Measurements from ENCODE around the gene GOLGA6L9. TPM values are rescaled to one million over a fixed set of nuclear protein-coding genes. Genes with fewer than 3 reads are reported as not detected.
A peak's percentile ranks its signal among the peaks of the same experiment; 100 is the strongest.
"Not testable (repeated sequence)": the region's sequence is repeated elsewhere in the genome, so short reads cannot be mapped to it uniquely, and the experiment has no call there.

GOLGA6L9 gene
- total RNA-seq, 4 donors from 2014 or later: 3.4 to 23.1 (median 11.6) TPM

DNA sequence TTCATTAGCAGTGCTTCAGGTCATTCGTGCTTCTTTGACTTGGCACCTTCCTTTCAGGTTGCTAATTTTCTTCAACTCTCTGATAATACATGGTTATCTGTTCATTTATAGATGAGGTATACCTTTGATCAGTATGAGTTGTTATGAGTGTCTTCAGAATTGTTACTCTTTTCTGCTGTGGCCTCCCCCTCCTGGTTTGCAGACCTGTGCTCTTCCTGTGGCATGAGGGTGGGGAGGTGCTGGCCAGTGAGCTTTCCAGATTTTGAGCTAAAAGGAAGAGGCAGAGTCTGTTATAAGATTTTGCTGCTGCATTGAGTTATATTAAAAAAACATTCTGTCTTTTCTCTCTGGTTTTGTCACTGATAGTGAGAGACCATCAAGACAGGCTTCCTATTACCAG lies 30.8 kb upstream of the GOLGA6L9 start:
- TF ChIP-seq, protein P1, sequence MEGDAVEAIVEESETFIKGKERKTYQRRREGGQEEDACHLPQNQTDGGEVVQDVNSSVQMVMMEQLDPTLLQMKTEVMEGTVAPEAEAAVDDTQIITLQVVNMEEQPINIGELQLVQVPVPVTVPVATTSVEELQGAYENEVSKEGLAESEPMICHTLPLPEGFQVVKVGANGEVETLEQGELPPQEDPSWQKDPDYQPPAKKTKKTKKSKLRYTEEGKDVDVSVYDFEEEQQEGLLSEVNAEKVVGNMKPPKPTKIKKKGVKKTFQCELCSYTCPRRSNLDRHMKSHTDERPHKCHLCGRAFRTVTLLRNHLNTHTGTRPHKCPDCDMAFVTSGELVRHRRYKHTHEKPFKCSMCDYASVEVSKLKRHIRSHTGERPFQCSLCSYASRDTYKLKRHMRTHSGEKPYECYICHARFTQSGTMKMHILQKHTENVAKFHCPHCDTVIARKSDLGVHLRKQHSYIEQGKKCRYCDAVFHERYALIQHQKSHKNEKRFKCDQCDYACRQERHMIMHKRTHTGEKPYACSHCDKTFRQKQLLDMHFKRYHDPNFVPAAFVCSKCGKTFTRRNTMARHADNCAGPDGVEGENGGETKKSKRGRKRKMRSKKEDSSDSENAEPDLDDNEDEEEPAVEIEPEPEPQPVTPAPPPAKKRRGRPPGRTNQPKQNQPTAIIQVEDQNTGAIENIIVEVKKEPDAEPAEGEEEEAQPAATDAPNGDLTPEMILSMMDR (IDR thresholded peaks at IDR 0.05): no peak
- TF ChIP-seq POLR2A (IDR thresholded peaks at IDR 0.05): no peak
- no peak overlapping the region for H3K27ac ChIP-seq
- peaks cover 0 to under 1% (median 0%) of the 10 kb centered on the region in 3 donors for H3K4me1 ChIP-seq
- intact Hi-C loops (cut with DNase I): no loop called here
- DNase-seq: no peak
- H3K9me3 ChIP-seq: no peaks in the 10 kb centered on the region
- no peak overlapping the region for H3K4me3 ChIP-seq
- no CpG with 5 or more reads among the region's 1 CpG for WGBS, 2 donors
- H3K27me3 ChIP-seq: no peaks in the 10 kb centered on the region
- no peaks in the 10 kb centered on the region for H3K36me3 ChIP-seq

DNA sequence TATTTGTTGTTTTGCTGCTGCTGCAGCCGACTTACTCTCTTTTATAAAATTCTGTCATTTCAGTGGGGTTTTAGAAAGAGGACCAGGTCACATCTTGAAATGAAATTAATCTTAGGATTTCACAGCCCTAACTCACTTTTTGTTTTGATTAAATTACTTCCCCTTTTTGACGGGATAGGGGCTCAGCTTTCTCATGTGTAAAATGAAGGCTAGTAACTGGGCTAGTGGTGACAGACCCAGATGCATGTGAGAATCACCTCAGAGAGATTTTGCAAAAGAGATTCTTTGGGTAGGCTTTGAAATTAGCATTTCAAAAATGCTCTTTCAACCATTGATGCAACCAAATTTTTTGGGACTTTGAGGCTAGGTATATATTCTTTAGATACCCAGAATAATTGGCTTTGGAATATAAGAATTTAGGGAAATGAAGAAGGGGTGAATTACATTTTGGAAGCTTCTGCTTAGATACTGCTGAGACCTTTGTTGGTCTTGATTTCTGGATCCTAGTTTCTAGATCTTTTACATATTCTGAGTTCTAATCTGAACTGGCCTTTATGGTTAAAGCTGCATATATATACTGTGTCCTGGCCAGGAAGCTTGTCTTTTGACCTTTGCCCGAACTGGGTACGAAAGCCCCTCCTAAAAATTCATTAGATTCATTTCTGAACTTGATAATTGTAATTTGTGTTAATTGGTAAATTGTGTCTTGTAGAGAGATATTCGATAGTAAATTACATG lies 30.1 kb upstream of the GOLGA6L9 start:
- H3K4me3 ChIP-seq; H3K36me3 ChIP-seq; H3K27me3 ChIP-seq; H3K27ac ChIP-seq; H3K9me3 ChIP-seq; intact Hi-C loops (cut with DNase I); DNase-seq; H3K4me1 ChIP-seq: not testable (repeated sequence)
- WGBS, 2 donors: 70 to 86% methylated on average over 5 of the region's 5 CpGs

DNA sequence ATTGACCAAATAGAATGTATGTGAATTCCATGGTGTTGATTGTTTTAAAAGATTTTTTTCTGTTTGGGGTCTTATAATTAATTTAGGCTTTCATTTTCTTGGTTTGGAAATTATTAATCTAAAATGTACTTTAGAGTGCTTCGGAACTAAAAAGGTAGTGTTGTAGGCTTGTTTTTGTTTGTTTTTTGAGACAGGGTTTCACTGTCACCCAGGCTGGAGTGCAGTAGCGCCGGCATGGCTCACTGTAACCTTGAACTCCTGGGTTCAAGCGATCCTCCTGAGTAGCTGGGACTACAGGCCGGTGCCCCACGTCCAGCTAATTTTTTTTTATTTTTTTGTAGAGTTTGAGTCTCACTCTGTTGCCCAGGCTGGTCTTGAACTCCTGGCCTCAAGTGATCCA lies 27.7 kb upstream of the GOLGA6L9 start:
- H3K9me3 ChIP-seq; H3K27me3 ChIP-seq; DNase-seq; intact Hi-C loops (cut with DNase I); H3K4me3 ChIP-seq; H3K4me1 ChIP-seq; H3K27ac ChIP-seq: not testable (repeated sequence)
- WGBS, 2 donors: 93 to 94% methylated on average over 6 of the region's 6 CpGs
- H3K36me3 ChIP-seq: peaks cover 0 to 18% (median 0%) of the 10 kb centered on the region in 3 donors

DNA sequence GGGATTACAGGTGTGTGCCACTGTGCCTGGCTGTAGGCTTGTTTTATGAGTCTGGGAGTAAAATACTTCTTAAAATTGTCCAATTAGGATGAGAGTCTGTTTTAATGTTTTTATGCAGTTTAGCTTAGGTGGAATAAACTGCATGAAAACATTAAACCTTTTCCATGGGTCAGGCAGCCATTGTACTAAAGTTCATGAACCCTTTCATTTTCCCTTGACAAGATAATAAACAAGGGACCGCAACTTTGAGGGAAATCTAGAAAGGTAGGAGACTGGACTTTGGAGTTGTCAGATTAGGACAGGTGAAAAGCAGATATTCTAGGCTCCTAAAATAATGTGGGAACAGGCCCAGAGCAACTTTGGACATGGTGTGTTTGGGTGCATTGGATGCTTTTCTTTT lies 27.3 kb upstream of the GOLGA6L9 start:
- peaks cover 0 to 18% (median 0%) of the 10 kb centered on the region in 3 donors for H3K36me3 ChIP-seq
- intact Hi-C loops (cut with DNase I); H3K4me1 ChIP-seq; DNase-seq; H3K4me3 ChIP-seq; H3K27me3 ChIP-seq; H3K27ac ChIP-seq; H3K9me3 ChIP-seq: not testable (repeated sequence)
- WGBS, 2 donors: 83 to 89% methylated on average over 1 of the region's 1 CpG

DNA sequence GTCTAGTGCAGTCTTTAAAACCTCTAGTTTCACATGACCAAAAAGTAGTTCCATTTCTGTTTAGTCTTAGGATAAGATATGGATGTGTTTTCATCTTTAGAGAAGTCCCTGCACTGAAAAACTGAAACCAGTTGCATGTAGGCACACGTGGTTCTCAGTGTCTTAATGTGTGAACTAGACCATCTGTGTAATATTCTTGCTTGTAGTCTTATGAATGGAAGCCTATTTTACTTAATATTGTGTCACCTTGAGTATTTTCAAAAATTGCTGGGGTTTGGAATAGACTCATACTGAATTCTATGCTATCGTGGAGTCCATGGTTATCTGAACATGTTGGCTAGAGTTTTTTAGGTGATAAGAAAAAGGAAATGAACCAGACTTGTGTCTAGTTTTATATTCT lies 23.4 kb upstream of the GOLGA6L9 start:
- WGBS, 2 donors: 60 to 73% methylated on average over 2 of the region's 2 CpGs

DNA sequence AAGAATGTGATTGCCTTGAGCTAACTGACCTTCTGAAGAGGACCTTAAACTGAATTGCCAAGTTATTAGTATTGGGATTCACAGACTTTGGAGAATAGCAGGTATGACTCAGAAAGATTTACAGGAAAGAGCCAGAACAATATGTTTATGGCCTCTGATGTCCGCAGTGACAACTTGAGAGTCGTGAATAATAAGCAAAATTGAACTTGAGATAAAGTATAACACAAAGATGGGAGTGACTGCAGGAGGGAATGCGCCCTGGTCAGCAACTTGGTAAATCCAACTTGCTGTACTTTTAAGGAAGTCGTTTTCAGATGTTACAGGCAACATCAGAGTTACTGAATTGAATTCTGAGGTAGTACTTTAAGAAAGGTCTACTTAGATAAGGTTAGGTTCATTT lies 19.3 kb upstream of the GOLGA6L9 start:
- WGBS, 2 donors: 74 to 77% methylated on average over 4 of the region's 4 CpGs
- intact Hi-C loops (cut with DNase I); H3K4me3 ChIP-seq: not testable (repeated sequence)

More for the DNA sequence above, 23.4 kb upstream of the GOLGA6L9 start:
- H3K4me1 ChIP-seq; H3K4me3 ChIP-seq; H3K9me3 ChIP-seq; DNase-seq; H3K27me3 ChIP-seq; intact Hi-C loops (cut with DNase I); H3K27ac ChIP-seq: not testable (repeated sequence)
- peaks cover 0 to 21% (median 0%) of the 10 kb centered on the region in 3 donors for H3K36me3 ChIP-seq

DNA sequence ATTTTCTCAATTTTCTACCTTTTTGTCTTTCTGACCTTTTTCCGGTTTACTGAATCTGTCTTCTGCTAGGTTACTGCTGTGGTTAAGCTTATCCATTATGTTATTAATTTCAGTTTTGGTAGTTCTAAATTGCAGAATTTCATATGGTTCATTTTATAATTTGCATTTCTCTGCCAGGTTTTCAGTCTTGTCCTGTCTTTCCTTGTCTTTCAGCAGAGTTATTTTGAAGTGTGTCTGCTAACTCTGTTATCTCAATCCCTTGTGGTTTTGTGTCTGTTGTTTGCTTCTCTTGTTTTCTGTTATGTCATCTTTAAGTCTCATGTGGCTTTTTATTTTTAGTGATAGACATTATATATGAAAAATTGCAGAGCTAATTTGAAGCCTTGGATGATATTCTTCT lies 18.0 kb upstream of the GOLGA6L9 start:
- H3K9me3 ChIP-seq; H3K4me1 ChIP-seq; H3K27me3 ChIP-seq; intact Hi-C loops (cut with DNase I); H3K27ac ChIP-seq; H3K4me3 ChIP-seq; DNase-seq: not testable (repeated sequence)
- whole genome bisulfite sequencing, 2 donors: 88 to 100% methylated on average over 1 of the region's 1 CpG
- H3K36me3 ChIP-seq: peaks cover 0 to 26% (median 0%) of the 10 kb centered on the region in 3 donors

More for the DNA sequence above, 19.3 kb upstream of the GOLGA6L9 start:
- H3K9me3 ChIP-seq, H3K27me3 ChIP-seq, DNase-seq, H3K4me1 ChIP-seq: not testable (repeated sequence)
- H3K36me3 ChIP-seq: peaks cover 0 to 22% (median 0%) of the 10 kb centered on the region in 3 donors
- H3K27ac ChIP-seq: peak overlapping the region in 1 of 4 donors; percentile 39

DNA sequence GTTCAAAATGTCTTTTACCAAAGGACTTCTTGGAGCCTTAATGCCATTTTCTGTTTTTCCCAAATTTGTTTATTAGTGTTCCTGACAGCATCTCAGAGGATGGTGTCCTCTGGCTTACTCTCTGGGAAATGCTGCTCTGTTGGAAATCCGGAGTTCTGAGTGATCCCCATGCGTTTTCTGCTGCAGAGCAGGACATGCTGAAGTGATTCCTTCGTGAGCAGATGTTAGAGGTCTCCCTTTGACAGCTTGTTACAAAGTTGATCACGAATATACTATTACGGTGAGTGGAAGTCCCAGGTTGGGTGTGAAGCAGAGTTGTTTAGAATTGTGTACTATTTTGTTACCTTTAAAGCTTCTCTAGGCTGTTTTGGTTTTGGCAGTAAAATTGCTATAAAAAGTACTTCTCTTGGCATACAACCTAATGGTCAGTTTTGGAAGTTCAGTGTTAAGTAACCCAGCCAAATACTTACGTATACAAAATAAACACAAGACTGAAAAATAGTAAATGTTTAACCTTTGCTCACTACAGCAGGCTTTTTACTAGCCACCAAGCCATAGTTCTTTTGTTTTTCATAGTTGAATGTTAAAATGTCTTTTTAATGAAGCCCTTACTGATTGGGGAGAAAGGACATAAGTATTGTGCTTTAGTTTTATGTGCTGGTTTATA lies 15.0 kb upstream of the GOLGA6L9 start:
- H3K4me3 ChIP-seq; H3K27ac ChIP-seq; H3K9me3 ChIP-seq; DNase-seq; H3K27me3 ChIP-seq; intact Hi-C loops (cut with DNase I); H3K4me1 ChIP-seq: not testable (repeated sequence)
- WGBS, 2 donors: 76 to 84% methylated on average over 6 of the region's 6 CpGs
- peaks cover 0 to 35% (median 0%) of the 10 kb centered on the region in 3 donors for H3K36me3 ChIP-seq

DNA sequence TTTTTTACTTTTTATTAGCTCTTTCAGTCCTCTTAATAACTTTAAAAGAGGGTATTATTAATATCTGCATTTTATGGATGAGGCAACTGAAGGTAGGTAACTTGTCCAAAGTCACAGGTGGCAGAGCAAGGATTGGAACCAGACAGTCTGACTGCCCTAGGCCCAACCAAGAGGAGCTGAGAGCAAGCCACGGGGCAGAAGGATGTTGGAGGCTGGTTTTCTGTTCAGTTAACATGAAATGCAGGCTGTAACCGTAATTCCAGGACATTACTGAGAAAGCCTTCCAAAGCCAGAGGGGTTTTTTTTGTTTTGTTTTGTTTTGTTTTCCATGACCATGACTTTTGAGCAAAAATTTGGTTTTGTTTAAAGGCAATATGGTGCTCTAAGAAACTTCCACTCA lies 9.1 kb upstream of the GOLGA6L9 start:
- peaks cover 0 to 26% (median 0%) of the 10 kb centered on the region in 3 donors for H3K36me3 ChIP-seq
- H3K9me3 ChIP-seq; H3K4me3 ChIP-seq; DNase-seq; H3K4me1 ChIP-seq; H3K27ac ChIP-seq; H3K27me3 ChIP-seq; intact Hi-C loops (cut with DNase I): not testable (repeated sequence)
- WGBS, 2 donors: 63 to 64% methylated on average over 2 of the region's 2 CpGs

DNA sequence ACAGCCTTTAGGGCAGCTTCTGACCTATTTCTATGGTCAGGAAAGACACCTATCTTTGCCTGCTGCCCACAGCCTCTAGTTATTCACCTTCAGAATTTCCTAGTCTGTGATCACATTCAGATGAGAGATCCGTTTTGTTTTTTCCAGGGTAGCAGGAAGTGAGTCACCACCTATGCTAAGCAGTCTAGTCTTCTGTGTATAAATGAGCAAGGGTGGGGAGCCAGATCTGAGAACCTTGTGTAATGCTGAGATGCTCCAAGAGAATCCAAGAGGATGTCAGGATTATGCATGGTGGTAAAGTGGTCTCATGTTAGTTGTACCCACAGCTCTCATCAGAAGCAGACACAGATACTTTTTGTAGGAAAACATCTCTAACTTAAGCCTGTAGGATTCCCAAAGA lies 8.7 kb upstream of the GOLGA6L9 start:
- H3K36me3 ChIP-seq: peaks cover 0 to 21% (median 0%) of the 10 kb centered on the region in 3 donors
- intact Hi-C loops (cut with DNase I); DNase-seq; H3K9me3 ChIP-seq; H3K27me3 ChIP-seq; H3K27ac ChIP-seq; H3K4me3 ChIP-seq; H3K4me1 ChIP-seq: not testable (repeated sequence)
- WGBS, 2 donors: no CpG with 5 or more reads among the region's 1 CpG

DNA sequence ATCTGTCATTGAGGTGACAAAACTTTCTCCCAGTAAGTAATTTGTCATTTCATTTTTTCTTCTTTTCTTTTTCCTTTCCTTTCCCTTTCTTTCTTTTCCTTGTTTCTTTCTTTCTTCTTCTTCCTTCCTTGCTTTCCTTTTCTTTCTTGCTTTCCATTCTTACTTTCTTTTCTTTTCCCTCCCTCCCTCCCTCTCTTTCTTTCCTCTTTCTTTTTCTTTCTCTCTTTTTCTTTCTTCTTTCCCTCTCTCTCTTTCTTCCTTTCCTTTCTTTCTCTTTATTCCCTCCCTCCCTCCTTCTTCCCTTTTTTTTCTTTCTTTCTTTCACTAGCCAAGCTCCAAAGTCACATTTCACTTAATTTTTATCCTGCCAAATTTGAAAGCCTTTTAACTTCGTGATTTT lies 2.5 kb upstream of the GOLGA6L9 start:
- DNase-seq; H3K27ac ChIP-seq; intact Hi-C loops (cut with DNase I); H3K4me1 ChIP-seq; H3K27me3 ChIP-seq; H3K9me3 ChIP-seq; H3K36me3 ChIP-seq; H3K4me3 ChIP-seq: not testable (repeated sequence)
- 38% methylated on average over 1 of the region's 1 CpG; no CpG with 5 or more reads in 1 of the 2 donors for WGBS, 2 donors
